ENCODE results near the gene NUDT8. TPM values are rescaled to one million over a fixed set of nuclear protein-coding genes. Genes with fewer than 3 reads are reported as not detected.

Gene NUDT8
- total RNA-seq, 1 experiment from 2014 or later, result 13.2 TPM

- Histone ChIP-seq H3K4me1 (ENCODE audit: control insufficient read depth, insufficient read depth, low read length) (0 out of 2 replicates have a peak, but pooled peaks cover 4% of the 10 kb centered on the region), H3K27ac (ENCODE audit: low read length) (no peak overlapping the region), H3K9me3 (ENCODE audit: control insufficient read depth, insufficient read depth, low read depth, low read length) (no peaks in the 10 kb centered on the region), H3K36me3 (ENCODE audit: control insufficient read depth, insufficient read depth, low read length) (no peaks in the 10 kb centered on the region), H3K27me3 (ENCODE audit: control insufficient read depth, insufficient read depth, low read length) (no peaks in the 10 kb centered on the region), H3K4me3 (ENCODE audit: low read depth in 2 of 2, low read length in 2 of 2) (no peak overlapping the region)
- no TSS peak for BruUV-seq (replicated peaks)
- DNase-seq (ENCODE audit: low read depth, low spot score), result no peak
- no peak for ATAC-seq
- TF ChIP-seq REST (IDR thresholded peaks at IDR 0.05; ENCODE audit: insufficient read depth in 1 of 2, low read depth in 2 of 2, low read length in 1 of 2) (no peak), SIN3A (IDR thresholded peaks at IDR 0.05; ENCODE audit: borderline replicate concordance, insufficient read depth, low read depth, low read length) (no peak), TCF7L2 (IDR thresholded peaks at IDR 0.05; ENCODE audit: low read depth, low read length) (no peak), POLR2AphosphoS5 (IDR thresholded peaks at IDR 0.05; ENCODE audit: low read depth, low read length) (no peak)
- TF ChIP-seq, protein P1, sequence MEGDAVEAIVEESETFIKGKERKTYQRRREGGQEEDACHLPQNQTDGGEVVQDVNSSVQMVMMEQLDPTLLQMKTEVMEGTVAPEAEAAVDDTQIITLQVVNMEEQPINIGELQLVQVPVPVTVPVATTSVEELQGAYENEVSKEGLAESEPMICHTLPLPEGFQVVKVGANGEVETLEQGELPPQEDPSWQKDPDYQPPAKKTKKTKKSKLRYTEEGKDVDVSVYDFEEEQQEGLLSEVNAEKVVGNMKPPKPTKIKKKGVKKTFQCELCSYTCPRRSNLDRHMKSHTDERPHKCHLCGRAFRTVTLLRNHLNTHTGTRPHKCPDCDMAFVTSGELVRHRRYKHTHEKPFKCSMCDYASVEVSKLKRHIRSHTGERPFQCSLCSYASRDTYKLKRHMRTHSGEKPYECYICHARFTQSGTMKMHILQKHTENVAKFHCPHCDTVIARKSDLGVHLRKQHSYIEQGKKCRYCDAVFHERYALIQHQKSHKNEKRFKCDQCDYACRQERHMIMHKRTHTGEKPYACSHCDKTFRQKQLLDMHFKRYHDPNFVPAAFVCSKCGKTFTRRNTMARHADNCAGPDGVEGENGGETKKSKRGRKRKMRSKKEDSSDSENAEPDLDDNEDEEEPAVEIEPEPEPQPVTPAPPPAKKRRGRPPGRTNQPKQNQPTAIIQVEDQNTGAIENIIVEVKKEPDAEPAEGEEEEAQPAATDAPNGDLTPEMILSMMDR (IDR thresholded peaks at IDR 0.05), result no peak
- in situ Hi-C loops (cut with HindIII; ENCODE audit: low pct_unique_long_range_greater_than_20kb, low sequenced_read_pairs) (no loop called here), intact Hi-C loops (cut with micrococcal nuclease; ENCODE audit: unreplicated experiment) (no loop called here)
- POLR2A ChIA-PET, result no interaction called here
- CTCF ChIA-PET, result interaction anchor here (0.6 to 0.9 kb wide), 2 partner anchors 22 to 47 kb away, joined by 3 read pairs; no protein-coding TSS in a partner anchor
Observed at GRCh38 chr11:67636962-67637361, 7.2 kb upstream of the NUDT8 start.

DNA sequence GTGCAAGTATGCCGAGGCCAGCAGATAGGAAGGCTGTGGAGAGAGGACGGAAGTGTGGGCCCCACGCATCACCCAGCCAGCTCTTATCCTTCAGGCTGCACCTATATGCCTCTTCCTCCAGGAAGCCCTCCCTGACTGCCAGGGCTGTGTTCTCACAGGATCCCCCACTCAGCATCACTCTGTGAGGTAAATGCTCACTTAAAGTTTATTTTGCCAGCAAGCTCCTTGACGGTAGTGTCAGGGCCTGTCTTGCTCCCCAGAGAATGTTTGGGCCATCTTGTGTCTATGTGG lies 5.4 kb upstream of the NUDT8 start:
- ChIA-PET POLR2A (interaction anchor here (0.6 kb wide), 2 partner anchors 11 to 263 kb away, joined by 4 to 5 read pairs; no protein-coding TSS in a partner anchor), CTCF (no interaction called here)
- no peak overlapping the region for H3K27ac ChIP-seq (ENCODE audit: low read length)
- no TSS peak for BruUV-seq (replicated peaks)
- intact Hi-C loops (cut with micrococcal nuclease; ENCODE audit: unreplicated experiment) (no loop called here), in situ Hi-C loops (cut with HindIII; ENCODE audit: low pct_unique_long_range_greater_than_20kb, low sequenced_read_pairs) (no loop called here)
- H3K36me3 ChIP-seq (ENCODE audit: control insufficient read depth, insufficient read depth, low read length), result no peaks in the 10 kb centered on the region
- no peaks in the 10 kb centered on the region for H3K27me3 ChIP-seq (ENCODE audit: control insufficient read depth, insufficient read depth, low read length)
- H3K9me3 ChIP-seq (ENCODE audit: control insufficient read depth, insufficient read depth, low read depth, low read length), result no peaks in the 10 kb centered on the region
- no peak for ATAC-seq
- H3K4me1 ChIP-seq (ENCODE audit: control insufficient read depth, insufficient read depth, low read length), result peaks cover 8% of the 10 kb centered on the region; the same call in 1 of the 2 replicates
- no peak for DNase-seq (ENCODE audit: low read depth, low spot score)
- H3K4me3 ChIP-seq (ENCODE audit: low read depth in 2 of 2, low read length in 2 of 2), result no peak overlapping the region
- TF ChIP-seq REST (IDR thresholded peaks at IDR 0.05; ENCODE audit: insufficient read depth in 1 of 2, low read depth in 2 of 2, low read length in 1 of 2), result no peak
- TF ChIP-seq, protein P1 (IDR thresholded peaks at IDR 0.05), result no peak
- TF ChIP-seq POLR2AphosphoS5 (IDR thresholded peaks at IDR 0.05; ENCODE audit: low read depth, low read length), result no peak
- no peak for TF ChIP-seq TCF7L2 (IDR thresholded peaks at IDR 0.05; ENCODE audit: low read depth, low read length)
- no peak for TF ChIP-seq SIN3A (IDR thresholded peaks at IDR 0.05; ENCODE audit: borderline replicate concordance, insufficient read depth, low read depth, low read length)
